BLaER1 treated with 17β-estradiol and CSF1 and Interleukin-3, amounts not matched to agents 10 nM and 100 nM (cell line): ENCODE data around the gene FMO2.

Experiments
- H3K27ac ChIP-seq, 11 experiments: shearing (Covaris generic); formaldehyde crosslinking; 2 replicates each; pipeline ENCODE4 v1.8.1; 2022
- H3K27me3 ChIP-seq, 11 experiments: shearing (Covaris generic); formaldehyde crosslinking; 2 replicates each; pipeline ENCODE4 v1.8.1; 2022
- H3K36me3 ChIP-seq, 11 experiments: shearing (Covaris generic); formaldehyde crosslinking; 2 replicates each; pipeline ENCODE4 v1.8.1; 2022
- H3K4me1 ChIP-seq, 10 experiments: shearing (Covaris generic); formaldehyde crosslinking; 2 replicates each; pipeline ENCODE4 v1.8.1; 2022
- H3K4me2 ChIP-seq, 11 experiments: shearing (Covaris generic); formaldehyde crosslinking; 2 replicates each; pipeline ENCODE4 v1.8.1; 2022
- H3K4me3 ChIP-seq, 10 experiments: shearing (Covaris generic); formaldehyde crosslinking; 2 replicates each; pipeline ENCODE4 v1.8.1; 2022
- H3K9ac ChIP-seq, 11 experiments: shearing (Covaris generic); formaldehyde crosslinking; 2 replicates each; pipeline ENCODE4 v1.8.1; 2022
- H3K9me3 ChIP-seq, 11 experiments: shearing (Covaris generic); formaldehyde crosslinking; replicated peaks in 1 of 11; 2 replicates each; pipeline ENCODE4 v1.8.1; 2022
- H4K20me1 ChIP-seq, 11 experiments: shearing (Covaris generic); formaldehyde crosslinking; 2 replicates each; pipeline ENCODE4 v1.8.1; 2022
- Cebpa-rat ChIP-seq, 11 experiments: shearing (Covaris generic); IDR thresholded peaks; 2 replicates each; pipeline ENCODE4 v1.8.1; 2022

FMO2 gene

GRCh38 chr1:171185091-171185490 lies at the start of gene FMO2:
Gene FMO2 (plus strand): TSS chr1:171185300. CDS start chr1:171185714, 414 bp downstream.
- H3K4me1 ChIP-seq, result peaks cover 0 to 11% (median 8%) of the 10 kb centered on the region in 10 experiments; a peak in 10 of 20 replicates
- no peaks in the 10 kb centered on the region for H4K20me1 ChIP-seq
- no peak within 1 kb of the TSS for H3K27ac ChIP-seq
- H3K4me2 ChIP-seq, result no peak within 1 kb of the TSS
- H3K9me3 ChIP-seq, result no peaks in the 10 kb centered on the region
- H3K4me3 ChIP-seq, result no peak within 1 kb of the TSS
- H3K9ac ChIP-seq, result no peak within 1 kb of the TSS
- H3K36me3 ChIP-seq, result no peaks in the 10 kb centered on the region
- no peak for TF ChIP-seq Cebpa-rat (IDR thresholded peaks at IDR 0.05)
- no peaks in the 10 kb centered on the region for H3K27me3 ChIP-seq

GRCh38 chr1:171137580-171137979 lies 47.5 kb upstream of the FMO2 start:
- no peak for TF ChIP-seq Cebpa-rat (IDR thresholded peaks at IDR 0.05)
- Histone ChIP-seq H3K27ac (no peak overlapping the region), H3K4me2 (no peak overlapping the region), H3K9me3 (no peaks in the 10 kb centered on the region), H3K9ac (no peak overlapping the region), H3K27me3 (no peaks in the 10 kb centered on the region), H3K4me3 (no peak overlapping the region), H3K36me3 (no peaks in the 10 kb centered on the region), H3K4me1 (0 out of 20 replicates have a peak, but pooled peaks cover 0 to 4% (median 0%) of the 10 kb centered on the region in 10 experiments), H4K20me1 (no peaks in the 10 kb centered on the region)

- H3K4me2 ChIP-seq, result no peak overlapping the region
- H4K20me1 ChIP-seq, result no peaks in the 10 kb centered on the region
- no peak overlapping the region for H3K9ac ChIP-seq
- no peaks in the 10 kb centered on the region for H3K9me3 ChIP-seq
- TF ChIP-seq Cebpa-rat (IDR thresholded peaks at IDR 0.05), result no peak
- no peak overlapping the region for H3K27ac ChIP-seq
- no peak overlapping the region for H3K4me3 ChIP-seq
- no peaks in the 10 kb centered on the region for H3K27me3 ChIP-seq
- 0 out of 20 replicates have a peak, but pooled peaks cover 0 to 4% (median 0%) of the 10 kb centered on the region in 10 experiments for H3K4me1 ChIP-seq
- H3K36me3 ChIP-seq, result no peaks in the 10 kb centered on the region
Observed at GRCh38 chr1:171138980-171139379, 46.1 kb upstream of the FMO2 start.

- H3K4me3 ChIP-seq, result no peak overlapping the region
- TF ChIP-seq Cebpa-rat (IDR thresholded peaks at IDR 0.05), result no peak
- H3K36me3 ChIP-seq, result no peaks in the 10 kb centered on the region
- H3K4me2 ChIP-seq, result no peak overlapping the region
- H3K9ac ChIP-seq, result no peak overlapping the region
- H3K9me3 ChIP-seq, result no peaks in the 10 kb centered on the region
- H3K4me1 ChIP-seq, result 0 out of 20 replicates have a peak, but pooled peaks cover 0 to 4% (median 0%) of the 10 kb centered on the region in 10 experiments
- no peaks in the 10 kb centered on the region for H4K20me1 ChIP-seq
- no peak overlapping the region for H3K27ac ChIP-seq
- H3K27me3 ChIP-seq, result no peaks in the 10 kb centered on the region
Observed at GRCh38 chr1:171139890-171140289, 45.2 kb upstream of the FMO2 start.

GRCh38 chr1:171140401-171140800 lies 44.7 kb upstream of the FMO2 start:
- H3K36me3 ChIP-seq, result no peaks in the 10 kb centered on the region
- H3K9ac ChIP-seq, result no peak overlapping the region
- no peak for TF ChIP-seq Cebpa-rat (IDR thresholded peaks at IDR 0.05)
- no peaks in the 10 kb centered on the region for H3K9me3 ChIP-seq
- no peak overlapping the region for H3K4me3 ChIP-seq
- H3K27me3 ChIP-seq, result no peaks in the 10 kb centered on the region
- H4K20me1 ChIP-seq, result no peaks in the 10 kb centered on the region
- no peak overlapping the region for H3K27ac ChIP-seq
- H3K4me1 ChIP-seq, result 0 out of 20 replicates have a peak, but pooled peaks cover 0 to 4% (median 0%) of the 10 kb centered on the region in 10 experiments
- H3K4me2 ChIP-seq, result no peak overlapping the region

- no peak for TF ChIP-seq Cebpa-rat (IDR thresholded peaks at IDR 0.05)
- Histone ChIP-seq H3K4me1 (0 out of 20 replicates have a peak, but pooled peaks cover 0 to 4% (median 0%) of the 10 kb centered on the region in 10 experiments), H3K27me3 (no peaks in the 10 kb centered on the region), H3K9me3 (no peaks in the 10 kb centered on the region), H3K4me2 (no peak overlapping the region), H4K20me1 (no peaks in the 10 kb centered on the region), H3K9ac (no peak overlapping the region), H3K36me3 (no peaks in the 10 kb centered on the region), H3K4me3 (no peak overlapping the region), H3K27ac (no peak overlapping the region)
Observed at GRCh38 chr1:171140956-171141687, 44.0 kb upstream of the FMO2 start.

GRCh38 chr1:171141688-171142415 lies 43.2 kb upstream of the FMO2 start:
- H3K36me3 ChIP-seq, result no peaks in the 10 kb centered on the region
- H3K4me2 ChIP-seq, result peak overlapping the region in 1 of 11 experiments; percentile 6; a peak in 1 of 22 replicates
- H3K4me1 ChIP-seq, result 0 out of 20 replicates have a peak, but pooled peaks cover 0 to 4% (median 0%) of the 10 kb centered on the region in 10 experiments
- no peak overlapping the region for H3K27ac ChIP-seq
- TF ChIP-seq Cebpa-rat (IDR thresholded peaks at IDR 0.05), result no peak
- H3K27me3 ChIP-seq, result no peaks in the 10 kb centered on the region
- H3K4me3 ChIP-seq, result no peak overlapping the region
- no peak overlapping the region for H3K9ac ChIP-seq
- H4K20me1 ChIP-seq, result no peaks in the 10 kb centered on the region
- no peaks in the 10 kb centered on the region for H3K9me3 ChIP-seq

GRCh38 chr1:171142416-171143385 lies 42.4 kb upstream of the FMO2 start:
- Histone ChIP-seq H3K4me1 (0 out of 20 replicates have a peak, but pooled peaks cover 0 to 4% (median 0%) of the 10 kb centered on the region in 10 experiments), H3K4me3 (no peak overlapping the region), H3K9me3 (no peaks in the 10 kb centered on the region), H4K20me1 (no peaks in the 10 kb centered on the region), H3K9ac (no peak overlapping the region), H3K27me3 (no peaks in the 10 kb centered on the region), H3K4me2 (peak overlapping the region in 1 of 11 experiments; percentile 6; a peak in 1 of 22 replicates), H3K36me3 (no peaks in the 10 kb centered on the region), H3K27ac (no peak overlapping the region)
- TF ChIP-seq Cebpa-rat (IDR thresholded peaks at IDR 0.05), result no peak
